HG03064 (cell line): ENCODE data around the gene ZSWIM7.
A peak's percentile ranks its signal among the peaks of the same experiment; 100 is the strongest.
"Not testable (repeated sequence)": the region's sequence is repeated elsewhere in the genome, so short reads cannot be mapped to it uniquely, and the experiment has no call there.

Experiments used
- ATAC-seq: cut with Tn5 transposase; IDR thresholded peaks from one replicate; pipeline ENCODE4 v1.9.1; 2021; ENCODE audit warnings: low read depth; ENCODE audit not compliant: unreplicated experiment

Gene ZSWIM7

GRCh38 chr17:15999974-16000827, 697 bp upstream of the ZSWIM7 start:
- ATAC-seq: peak; percentile 30

DNA sequence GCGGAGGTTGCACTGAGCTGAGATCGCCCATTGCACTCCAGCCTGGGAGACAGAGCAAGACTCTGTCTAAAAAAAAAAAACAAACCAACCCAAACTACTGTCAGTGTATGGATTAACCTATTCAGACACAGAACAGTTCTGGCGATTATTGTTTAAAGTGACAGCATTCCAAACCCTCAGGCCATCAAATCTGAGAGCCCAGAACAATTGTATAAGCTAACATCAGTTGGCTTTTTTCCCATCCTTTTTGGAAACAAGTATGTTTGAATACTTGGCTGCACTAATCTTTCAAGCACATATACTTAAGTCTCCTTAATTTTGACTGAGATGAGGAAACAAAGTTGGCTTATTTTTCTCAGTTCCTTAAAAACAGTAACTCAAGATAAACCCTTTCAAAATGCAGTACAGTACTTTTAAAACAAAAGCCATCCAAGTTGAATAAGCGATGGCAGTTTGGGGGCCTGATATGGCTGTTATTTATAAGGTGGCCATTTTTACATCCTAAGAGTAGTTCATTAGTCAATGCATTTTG, 1.4 kb downstream of the ZSWIM7 start:
- no peak for ATAC-seq

- ATAC-seq: no peak
These were observed 3.2 kb downstream of the ZSWIM7 start for GRCh38 chr17:15996322-15996721.

- no peak for ATAC-seq
These were observed 17.6 kb downstream of the ZSWIM7 start for GRCh38 chr17:15981646-15982580.

- ATAC-seq: peak; percentile 76
These were observed 18.3 kb downstream of the ZSWIM7 start for GRCh38 chr17:15981208-15981607.

- not testable (repeated sequence) for ATAC-seq
These were observed 20.5 kb downstream of the ZSWIM7 start for GRCh38 chr17:15979013-15979412.

GRCh38 chr17:15978606-15979005, 20.9 kb downstream of the ZSWIM7 start:
- no peak for ATAC-seq

DNA sequence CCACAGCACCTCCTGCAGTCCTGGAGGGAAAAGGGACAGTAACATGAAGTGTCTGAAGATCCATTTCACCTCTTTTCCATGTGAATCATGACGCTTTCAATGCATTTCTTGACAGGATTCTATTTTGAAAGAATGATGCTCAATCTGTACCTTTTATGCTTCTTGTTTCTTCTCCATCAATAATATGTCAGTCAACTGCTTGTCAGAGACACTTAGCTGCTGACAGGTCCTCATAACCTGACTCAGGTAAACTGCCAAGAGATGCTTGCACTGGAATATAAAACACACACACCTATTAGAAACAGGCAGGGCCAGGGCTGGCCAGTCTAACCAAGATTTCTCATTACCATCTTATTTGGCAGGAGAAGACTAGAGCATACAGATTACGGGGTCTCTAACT, 21.6 kb downstream of the ZSWIM7 start:
- ATAC-seq: no peak

- no peak for ATAC-seq
These were observed 25.7 kb downstream of the ZSWIM7 start for GRCh38 chr17:15973834-15974233.

DNA sequence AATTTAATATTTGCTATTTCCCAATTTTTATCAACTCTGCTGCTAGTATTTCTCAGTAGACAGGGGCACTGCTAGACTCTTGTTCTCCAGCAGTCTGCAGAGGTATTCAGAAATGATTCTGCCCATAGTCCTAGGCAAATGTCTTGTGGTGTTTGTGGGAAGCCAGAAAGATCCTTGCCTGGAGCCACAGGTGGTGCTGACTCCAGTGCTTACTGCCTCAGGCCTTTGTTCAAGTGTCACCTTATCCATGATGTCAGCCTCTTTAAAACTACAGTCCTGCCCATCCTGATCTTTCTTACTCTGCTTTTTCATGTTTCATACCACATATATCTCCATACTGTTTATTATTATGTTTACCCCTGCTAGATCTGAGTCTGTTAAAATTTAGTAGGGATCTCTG, 26.5 kb downstream of the ZSWIM7 start:
- ATAC-seq: no peak

DNA sequence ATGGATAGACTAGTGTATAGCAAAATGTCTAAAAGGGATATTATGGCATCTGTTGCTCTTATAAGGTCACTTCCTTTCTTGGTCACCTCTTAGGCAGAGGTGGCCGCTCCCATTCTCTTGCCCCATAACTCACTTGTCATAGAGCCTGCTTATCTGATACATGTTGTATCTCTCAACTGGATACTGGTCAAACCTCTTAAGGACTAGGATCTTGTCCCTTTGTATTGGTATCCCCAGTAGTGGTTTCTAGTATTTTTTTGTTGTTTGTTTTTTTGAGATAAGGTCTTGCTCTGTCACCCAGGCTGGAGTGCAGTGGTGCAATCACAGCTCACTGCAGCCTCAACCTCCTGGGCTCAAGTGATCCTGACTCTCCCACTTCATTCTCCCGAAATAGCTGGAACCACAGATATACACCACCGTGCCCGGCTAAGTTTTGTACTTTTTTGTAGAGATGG, 27.0 kb downstream of the ZSWIM7 start:
- ATAC-seq: no peak

DNA sequence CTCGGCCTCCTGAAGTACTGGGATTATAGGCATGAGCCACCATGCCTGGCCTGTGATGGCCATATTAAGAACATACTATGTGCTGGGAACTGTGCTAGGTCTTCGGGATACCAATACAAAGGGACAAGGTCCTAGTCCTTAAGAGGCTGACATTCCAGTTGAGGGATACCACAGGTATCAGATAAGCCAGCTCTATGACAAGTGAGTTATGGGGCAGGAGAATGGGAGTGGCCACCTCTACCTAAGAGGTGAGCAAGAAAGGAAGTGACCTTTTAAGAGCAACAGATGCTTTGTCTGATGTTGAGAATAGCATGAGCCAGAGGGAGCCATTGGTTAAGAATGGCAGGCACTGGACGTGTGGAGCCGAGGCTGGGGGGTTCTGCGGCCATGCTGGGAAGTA, 27.6 kb downstream of the ZSWIM7 start:
- ATAC-seq: no peak

GRCh38 chr17:15971098-15971678, 28.3 kb downstream of the ZSWIM7 start:
- ATAC-seq: no peak

DNA sequence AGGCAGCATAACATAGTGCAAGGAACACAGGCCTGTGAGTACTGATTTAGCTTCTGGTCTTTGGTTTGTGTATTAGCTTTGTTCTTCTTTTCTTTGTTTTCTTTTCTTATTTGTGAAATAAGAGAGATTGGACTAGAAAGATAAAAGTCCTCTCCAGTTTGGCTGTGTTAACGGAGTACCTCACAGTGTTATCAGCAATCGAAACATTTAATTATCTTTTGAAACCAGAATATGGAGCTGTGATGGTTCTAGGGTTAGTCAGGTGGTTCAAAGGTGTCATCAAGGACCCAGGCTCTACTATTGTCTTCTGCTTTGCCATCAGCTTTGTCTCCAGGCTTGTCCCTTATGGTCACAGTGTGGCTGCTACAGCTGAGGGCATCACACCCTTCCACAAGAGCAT, 29.0 kb downstream of the ZSWIM7 start:
- ATAC-seq: no peak

DNA sequence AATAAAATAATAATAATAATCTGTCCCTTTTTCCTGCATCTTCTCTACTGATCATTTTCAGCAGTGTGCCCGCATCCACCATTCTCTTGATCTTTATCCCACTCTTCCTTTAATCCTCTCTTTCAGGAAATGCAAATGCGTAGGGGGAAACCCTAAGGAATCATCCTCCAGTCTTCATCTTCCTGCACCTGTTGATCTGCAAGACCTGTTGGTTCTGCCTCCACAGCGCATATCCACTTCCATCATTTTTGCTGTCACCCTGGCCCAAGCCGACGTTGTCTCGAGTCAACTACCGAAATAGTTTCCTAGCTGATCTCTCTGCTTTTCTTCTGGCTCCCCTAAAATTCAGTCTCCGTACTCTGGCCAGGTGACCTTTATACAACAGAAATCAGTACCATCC, 30.0 kb downstream of the ZSWIM7 start:
- ATAC-seq: no peak

GRCh38 chr17:15967706-15968399, 31.7 kb downstream of the ZSWIM7 start:
- no peak for ATAC-seq

GRCh38 chr17:15966879-15967248, 32.6 kb downstream of the ZSWIM7 start:
- no peak for ATAC-seq

- ATAC-seq: no peak
These were observed 33.2 kb downstream of the ZSWIM7 start for GRCh38 chr17:15966183-15966878.

- no peak for ATAC-seq
These were observed 34.0 kb downstream of the ZSWIM7 start for GRCh38 chr17:15965528-15965927.

DNA sequence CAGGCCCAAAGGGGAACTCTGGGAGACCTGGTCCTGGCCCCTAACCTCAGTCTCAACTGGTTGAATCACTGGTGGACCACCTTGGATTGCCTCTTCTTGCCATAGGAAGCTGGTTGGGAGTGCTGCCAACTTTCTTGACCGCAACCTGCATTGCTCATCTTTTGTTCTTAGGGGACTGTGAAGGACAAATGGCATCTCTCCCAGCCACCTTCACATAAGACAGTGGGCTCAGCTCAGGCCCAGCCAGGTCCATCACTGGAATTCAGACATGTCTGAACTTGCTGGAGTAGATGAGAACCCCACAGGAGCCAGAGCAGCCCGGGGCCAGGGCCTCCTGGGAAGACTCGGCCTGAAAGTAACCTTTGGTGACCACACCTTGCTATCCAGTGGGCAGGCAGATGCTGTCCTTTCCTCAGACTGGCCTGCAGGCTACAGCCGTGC, 35.8 kb downstream of the ZSWIM7 start:
- ATAC-seq: no peak
